Measurements from ENCODE around the gene IGF1R.

The IGF1R gene

GRCh38 chr15:98676586-98677270 lies 28.4 kb downstream of the IGF1R start:
- DNase-seq: no peak

- no peak for DNase-seq
Observed at GRCh38 chr15:98677345-98678059, 29.2 kb downstream of the IGF1R start.

- DNase-seq: no peak
Observed at GRCh38 chr15:98678484-98678883, 30.1 kb downstream of the IGF1R start.

- DNase-seq: no peak
Observed at GRCh38 chr15:98681061-98681460, 32.7 kb downstream of the IGF1R start.

- DNase-seq: no peak
Observed at GRCh38 chr15:98682992-98683701, 34.8 kb downstream of the IGF1R start.

GRCh38 chr15:98683831-98684230 lies 35.5 kb downstream of the IGF1R start:
- DNase-seq: no peak

GRCh38 chr15:98684436-98684835 lies 36.1 kb downstream of the IGF1R start:
- DNase-seq: no peak

- DNase-seq: no peak
Observed at GRCh38 chr15:98684995-98685525, 36.7 kb downstream of the IGF1R start.

GRCh38 chr15:98686983-98687382 lies 38.6 kb downstream of the IGF1R start:
- no peak for DNase-seq

- DNase-seq: no peak
Observed at GRCh38 chr15:98689431-98689861, 41.1 kb downstream of the IGF1R start.

- DNase-seq: no peak
Observed at GRCh38 chr15:98690272-98690950, 42.1 kb downstream of the IGF1R start.

GRCh38 chr15:98692213-98692612 lies 43.9 kb downstream of the IGF1R start:
- DNase-seq: no peak

- no peak for DNase-seq
Observed at GRCh38 chr15:98694161-98694560, 45.8 kb downstream of the IGF1R start.

- DNase-seq: no peak
Observed at GRCh38 chr15:98698792-98699191, 50.5 kb downstream of the IGF1R start.

- no peak for DNase-seq
Observed at GRCh38 chr15:98699591-98700424, 51.5 kb downstream of the IGF1R start.

- no peak for DNase-seq
Observed at GRCh38 chr15:98700519-98700918, 52.2 kb downstream of the IGF1R start.

GRCh38 chr15:98703126-98703685 lies 54.9 kb downstream of the IGF1R start:
- no peak for DNase-seq

GRCh38 chr15:98705070-98705469 lies 56.7 kb downstream of the IGF1R start:
- DNase-seq: no peak

GRCh38 chr15:98706387-98706786 lies 58.0 kb downstream of the IGF1R start:
- DNase-seq: no peak

- no peak for DNase-seq
Observed at GRCh38 chr15:98706986-98707385, 58.6 kb downstream of the IGF1R start.

GRCh38 chr15:98708037-98708590 lies 59.8 kb downstream of the IGF1R start:
- DNase-seq: no peak

Data from NCI-H1436 (cell line).